Astrocyte (in vitro differentiated cells and primary cell): ENCODE data around the gene NRTN. TPM values are rescaled to one million over a fixed set of nuclear protein-coding genes. Genes with fewer than 3 reads are reported as not detected.
"Not testable (repeated sequence)": the region's sequence is repeated elsewhere in the genome, so short reads cannot be mapped to it uniquely, and the experiment has no call there.

ENCODE experiments used
- DNase-seq: peaks from one replicate; pipeline ENCODE4 v3.0.0-alpha.2; 2010; ENCODE audit warnings: low read depth
- FAIRE-seq: peaks from 2 replicates; lab custom pipeline; 2011; peaks lifted over from hg19 to GRCh38; lab: Jason Lieb, UNC
- H2AFZ ChIP-seq: 2 replicates; pipeline ENCODE4 v1.6.0; 2012; ENCODE audit warnings: low read depth, low read length, inconsistent platforms
- H3K27ac ChIP-seq: 2 replicates; pipeline ENCODE4 v1.5.1; 2011; ENCODE audit warnings: low read depth, low read length, inconsistent platforms
- H3K27me3 ChIP-seq: 2 replicates; pipeline ENCODE4 v1.6.0; 2011; ENCODE audit warnings: low read length, inconsistent platforms; ENCODE audit not compliant: insufficient read depth
- H3K36me3 ChIP-seq: 2 replicates; pipeline ENCODE4 v1.5.1; 2011; ENCODE audit warnings: low read length, inconsistent platforms; ENCODE audit not compliant: insufficient read depth
- H3K4me1 ChIP-seq: 2 replicates; pipeline ENCODE4 v1.5.1; 2011; ENCODE audit warnings: low read length, inconsistent platforms; ENCODE audit not compliant: insufficient read depth
- H3K4me2 ChIP-seq: 2 replicates; pipeline ENCODE4 v1.6.0; 2012; ENCODE audit warnings: low read length, inconsistent platforms
- H3K4me3 ChIP-seq: 2 replicates; pipeline ENCODE4 v1.5.1; 2011; ENCODE audit warnings: low read depth, mild to moderate bottlenecking, low read length, inconsistent platforms; ENCODE audit not compliant: insufficient read depth
- H3K79me2 ChIP-seq: 2 replicates; pipeline ENCODE4 v1.6.0; 2012; ENCODE audit warnings: mild to moderate bottlenecking, low read length, inconsistent platforms; ENCODE audit not compliant: insufficient read depth
- H3K9ac ChIP-seq: 2 replicates; pipeline ENCODE4 v1.6.0; 2012; ENCODE audit warnings: mild to moderate bottlenecking, low read length, inconsistent platforms
- H3K9me3 ChIP-seq: 2 replicates; pipeline ENCODE4 v1.5.1; 2012; ENCODE audit warnings: low read depth, mild to moderate bottlenecking, low read length, inconsistent platforms; ENCODE audit not compliant: insufficient read depth
- H4K20me1 ChIP-seq: 2 replicates; pipeline ENCODE4 v1.6.0; 2012; ENCODE audit warnings: low read length, inconsistent platforms; ENCODE audit not compliant: insufficient read depth
- H3K27ac Mint-ChIP-seq: one replicate; pipeline ENCODE4 v1.8.0; 2021; ENCODE audit warnings: mild to moderate bottlenecking, mixed read lengths; ENCODE audit not compliant: unreplicated experiment
- H3K27me3 Mint-ChIP-seq: one replicate; pipeline ENCODE4 v1.8.0; 2021; ENCODE audit warnings: low read depth, mixed read lengths; ENCODE audit not compliant: unreplicated experiment
- H3K36me3 Mint-ChIP-seq: one replicate; pipeline ENCODE4 v1.8.0; 2021; ENCODE audit warnings: low read depth, mixed read lengths; ENCODE audit not compliant: unreplicated experiment
- H3K4me1 Mint-ChIP-seq: one replicate; pipeline ENCODE4 v1.8.0; 2021; ENCODE audit warnings: low read depth, mixed read lengths; ENCODE audit not compliant: unreplicated experiment
- H3K4me3 Mint-ChIP-seq: one replicate; pipeline ENCODE4 v1.8.0; 2021; ENCODE audit warnings: mild to moderate bottlenecking, moderate library complexity, mixed read lengths; ENCODE audit not compliant: unreplicated experiment
- H3K9me3 Mint-ChIP-seq: one replicate; pipeline ENCODE4 v1.8.0; 2021; ENCODE audit warnings: mild to moderate bottlenecking, mixed read lengths; ENCODE audit not compliant: unreplicated experiment
- CTCF ChIP-seq: IDR thresholded peaks from 2 replicates; pipeline ENCODE4 v1.5.1; 2011; ENCODE audit warnings: low read depth, mild to moderate bottlenecking, inconsistent platforms, low read length, moderate library complexity; ENCODE audit not compliant: insufficient read depth
- EZH2 ChIP-seq: IDR thresholded peaks from 2 replicates; pipeline ENCODE4 v1.6.1; 2012; ENCODE audit warnings: mild to moderate bottlenecking, low read length, inconsistent platforms; ENCODE audit not compliant: insufficient read depth
- total RNA-seq: library from RNA; stranded (reverse); gene quantifications from 2 replicates; pipeline ENCODE4 v1.2.1, GENCODE V29; 2021

Gene NRTN
- total RNA-seq, 1 donor from 2014 or later = 0.66 TPM

DNA sequence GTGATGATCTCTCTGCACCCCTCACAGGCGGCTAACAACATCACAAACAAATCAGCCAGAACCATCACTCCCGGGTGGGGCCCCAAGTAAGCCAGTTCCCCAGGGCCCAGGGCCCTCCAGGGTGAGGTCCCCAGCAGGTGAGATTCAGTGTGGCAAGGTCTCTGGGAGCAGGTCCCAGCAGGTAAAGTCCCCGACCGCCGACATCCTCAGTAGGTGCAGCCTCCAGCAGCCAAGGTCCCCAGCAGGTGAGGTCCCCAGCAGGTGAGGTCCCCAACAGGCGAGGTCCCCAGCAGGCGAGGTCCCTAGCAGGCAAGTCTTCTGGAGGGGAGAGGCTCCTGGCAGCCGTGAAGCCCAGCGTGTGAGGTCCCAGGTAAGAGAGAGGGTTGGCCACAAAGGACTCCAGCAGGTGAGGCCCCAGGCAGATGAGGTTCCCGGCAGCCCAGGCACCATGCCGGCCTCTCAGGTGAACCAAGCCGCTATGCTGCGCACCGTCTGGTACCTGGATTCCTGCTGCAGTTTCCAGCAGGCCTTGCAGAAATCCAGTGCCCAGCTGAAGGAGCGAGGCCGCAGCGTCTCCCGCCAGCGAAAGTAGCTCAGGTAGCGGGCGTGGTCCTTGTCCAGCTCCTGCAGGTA is 38.5 kb downstream of the NRTN start:
- Histone ChIP-seq H3K27ac (no peak overlapping the region), H3K4me3 (no peak overlapping the region), H3K27me3 (peaks cover 5% of the 10 kb centered on the region), H3K9ac (no peak overlapping the region), H3K36me3 (no peaks in the 10 kb centered on the region), H2AFZ (no peak overlapping the region), H3K79me2 (no peaks in the 10 kb centered on the region), H4K20me1 (no peaks in the 10 kb centered on the region), H3K4me2 (no peak overlapping the region), H3K4me1 (no peaks in the 10 kb centered on the region), H3K9me3 (no peaks in the 10 kb centered on the region)
- Mint-ChIP-seq H3K27ac (no peak overlapping the region), H3K9me3 (no peaks in the 10 kb centered on the region), H3K4me3 (no peak overlapping the region), H3K36me3 (peaks cover 2% of the 10 kb centered on the region), H3K27me3 (no peaks in the 10 kb centered on the region), H3K4me1 (no peaks in the 10 kb centered on the region)
- TF ChIP-seq EZH2 = no peak
- DNase-seq (no peak), FAIRE-seq (no peak)

DNA sequence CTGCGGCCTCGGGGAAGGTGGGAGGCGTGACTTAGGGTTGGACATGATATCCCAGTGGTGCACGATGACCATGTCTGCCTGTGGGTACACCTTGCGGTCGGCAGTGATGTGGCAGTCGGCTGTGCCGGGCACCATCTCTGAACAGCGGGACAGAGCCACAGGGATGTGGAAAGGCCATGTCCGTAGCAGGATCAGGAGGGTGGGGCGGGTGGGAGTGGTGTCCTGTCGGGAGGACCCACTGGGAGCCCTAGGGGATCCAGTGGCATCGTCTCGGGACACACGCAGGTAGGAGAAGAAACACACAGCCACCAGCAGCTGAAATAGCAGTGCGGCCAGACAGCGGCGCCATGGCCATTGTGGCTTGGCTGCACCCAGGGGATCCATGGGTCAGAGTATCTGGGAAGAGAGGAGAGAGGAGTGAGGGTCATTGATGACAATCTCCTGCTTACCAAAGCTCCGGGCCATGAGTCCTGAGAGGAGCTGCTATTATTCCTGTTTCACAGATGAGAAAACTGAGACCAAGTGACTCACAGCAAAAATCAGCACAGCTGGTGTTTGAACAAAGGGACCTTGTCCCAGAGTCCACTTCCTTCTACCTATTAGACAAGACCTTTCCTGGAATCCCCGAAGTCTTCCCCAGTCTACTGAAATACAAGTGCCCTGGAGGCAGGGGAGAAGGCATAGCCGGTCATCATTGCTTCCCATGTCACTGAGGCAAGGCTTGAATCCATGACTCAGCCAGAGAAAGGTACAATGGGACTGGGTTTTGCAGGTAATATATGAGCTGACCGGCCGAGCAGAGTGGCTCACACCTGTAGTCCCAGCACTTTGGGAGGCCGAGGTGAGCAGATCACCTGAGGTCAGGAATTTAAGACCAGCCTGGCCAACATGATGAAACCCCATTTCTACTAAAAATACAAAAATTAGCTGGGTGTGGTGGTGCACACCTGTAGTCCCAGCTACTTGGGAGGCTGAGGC is 39.9 kb downstream of the NRTN start:
- no peak overlapping the region for H3K4me3 Mint-ChIP-seq
- H3K27ac Mint-ChIP-seq = no peak overlapping the region
- Histone ChIP-seq H2AFZ (no peak overlapping the region), H3K9ac (no peak overlapping the region), H3K9me3 (no peaks in the 10 kb centered on the region), H3K4me1 (no peaks in the 10 kb centered on the region), H4K20me1 (no peaks in the 10 kb centered on the region), H3K27me3 (peaks cover 8% of the 10 kb centered on the region), H3K4me2 (no peak overlapping the region), H3K27ac (no peak overlapping the region), H3K79me2 (no peaks in the 10 kb centered on the region), H3K36me3 (no peaks in the 10 kb centered on the region), H3K4me3 (no peak overlapping the region)
- H3K36me3 Mint-ChIP-seq = peaks cover 2% of the 10 kb centered on the region
- no peaks in the 10 kb centered on the region for H3K4me1 Mint-ChIP-seq
- no peaks in the 10 kb centered on the region for H3K9me3 Mint-ChIP-seq
- no peak for DNase-seq
- TF ChIP-seq EZH2 (no peak), CTCF (no peak)
- no peaks in the 10 kb centered on the region for H3K27me3 Mint-ChIP-seq
- no peak for FAIRE-seq

DNA sequence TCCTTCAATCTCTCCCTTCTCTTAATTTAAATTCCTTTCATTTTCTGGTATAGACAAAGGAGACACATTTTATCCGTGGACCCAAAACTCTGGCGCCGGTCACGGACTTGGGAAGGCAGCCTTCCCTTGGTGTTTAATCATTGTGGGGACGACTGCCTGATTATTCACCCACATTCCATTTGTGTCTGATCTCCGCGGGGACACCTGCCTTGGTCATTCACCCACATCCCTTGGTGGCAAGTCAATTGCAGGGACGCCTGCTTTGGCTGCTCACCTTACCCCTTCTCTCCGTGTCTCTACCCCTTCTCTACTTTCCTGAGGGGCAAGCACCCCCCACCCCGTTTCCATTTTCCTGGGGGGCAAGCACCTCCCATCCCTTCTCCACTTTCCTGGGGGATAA is 43.0 kb downstream of the NRTN start:
- H3K36me3 Mint-ChIP-seq, H4K20me1 ChIP-seq, H3K4me2 ChIP-seq, H2AFZ ChIP-seq, H3K79me2 ChIP-seq, H3K4me3 Mint-ChIP-seq, H3K4me1 ChIP-seq, H3K9me3 ChIP-seq, H3K27ac Mint-ChIP-seq, FAIRE-seq, H3K9me3 Mint-ChIP-seq, DNase-seq, H3K36me3 ChIP-seq, H3K9ac ChIP-seq, H3K27me3 Mint-ChIP-seq, H3K4me3 ChIP-seq, H3K4me1 Mint-ChIP-seq, H3K27ac ChIP-seq: not testable (repeated sequence)
- H3K27me3 ChIP-seq = peaks cover 13% of the 10 kb centered on the region

GRCh38 chr19:5848621-5849020 is 43.8 kb downstream of the NRTN start:
- peaks cover 13% of the 10 kb centered on the region for H3K27me3 ChIP-seq
- not testable (repeated sequence) for H3K4me3 ChIP-seq, H3K9me3 Mint-ChIP-seq, H3K36me3 ChIP-seq, DNase-seq, H3K27me3 Mint-ChIP-seq, H3K9ac ChIP-seq, H3K79me2 ChIP-seq, H3K4me2 ChIP-seq, H3K4me1 ChIP-seq, FAIRE-seq, H3K27ac ChIP-seq, H3K36me3 Mint-ChIP-seq, H2AFZ ChIP-seq, H3K9me3 ChIP-seq, H3K4me1 Mint-ChIP-seq, H3K27ac Mint-ChIP-seq, H4K20me1 ChIP-seq, H3K4me3 Mint-ChIP-seq
